DND-41 (cell line): ENCODE results near the gene FOXP1.

Experiments used
- ATAC-seq: fragments of 200-7000 bp; cut with Tn5 transposase; 3 replicates; pipeline ENCODE4 v1.9.1; 2021; ENCODE audit warnings: low read depth; ENCODE audit not compliant: insufficient read depth
- DNase-seq: peaks from one replicate; pipeline ENCODE4 v3.0.0-alpha.2; 2020
- H2AFZ ChIP-seq: 2 replicates; pipeline ENCODE4 v1.6.0; 2012; ENCODE audit warnings: low read depth, low read length
- H3K27ac ChIP-seq: 2 replicates; pipeline ENCODE4 v1.5.1; 2012; ENCODE audit warnings: low read length, inconsistent platforms
- H3K27me3 ChIP-seq: fragments of 200-600 bp; sonication (generic); 2 replicates; pipeline ENCODE4 v1.6.0; 2012; ENCODE audit warnings: low read length, mild to moderate bottlenecking, inconsistent platforms; ENCODE audit not compliant: insufficient read depth, poor library complexity
- H3K36me3 ChIP-seq: 2 replicates; pipeline ENCODE4 v1.5.1; 2012; ENCODE audit warnings: low read length, inconsistent platforms; ENCODE audit not compliant: insufficient read depth
- H3K4me1 ChIP-seq: 2 replicates; pipeline ENCODE4 v1.5.1; 2012; ENCODE audit warnings: mild to moderate bottlenecking, low read length; ENCODE audit not compliant: insufficient read depth
- H3K4me2 ChIP-seq: 2 replicates; pipeline ENCODE4 v1.6.0; 2012; ENCODE audit warnings: mild to moderate bottlenecking, moderate library complexity, low read length, inconsistent platforms; ENCODE audit not compliant: insufficient read depth
- H3K4me3 ChIP-seq, 2 experiments: fragments of 200-600 bp in 1 of 2; shearing (Covaris generic) in 1 of 2; 2 replicates each; pipeline ENCODE4 v1.5.1; 2012 to 2016; ENCODE audit warnings: inconsistent platforms in 2 of 2, low read length in 2 of 2, mild to moderate bottlenecking in 2 of 2, low read depth in 1 of 2, moderate library complexity in 1 of 2
- H3K79me2 ChIP-seq: 2 replicates; pipeline ENCODE4 v1.6.0; 2012; ENCODE audit warnings: low read length, inconsistent platforms; ENCODE audit not compliant: insufficient read depth
- H3K9ac ChIP-seq: 2 replicates; pipeline ENCODE4 v1.6.0; 2012; ENCODE audit warnings: low read depth, mild to moderate bottlenecking, inconsistent platforms, low read length, moderate library complexity
- H3K9me3 ChIP-seq: 2 replicates; pipeline ENCODE4 v1.5.1; 2012; ENCODE audit warnings: low read length, moderate library complexity, mild to moderate bottlenecking, inconsistent platforms; ENCODE audit not compliant: insufficient read depth, severe bottlenecking
- H4K20me1 ChIP-seq: 2 replicates; pipeline ENCODE4 v1.6.0; 2012; ENCODE audit warnings: low read length; ENCODE audit not compliant: insufficient read depth
- EZH2 ChIP-seq: IDR thresholded peaks from 3 replicates; pipeline ENCODE4 v1.6.1; 2012; ENCODE audit warnings: borderline replicate concordance, low read depth, mild to moderate bottlenecking, moderate library complexity, low read length, inconsistent platforms; ENCODE audit not compliant: severe bottlenecking
- TF ChIP-seq, protein P1 (sequence below): IDR thresholded peaks from 2 replicates; pipeline ENCODE4 v1.5.1; 2012; ENCODE audit warnings: borderline replicate concordance, low read length, moderate library complexity, mild to moderate bottlenecking; ENCODE audit not compliant: poor library complexity, severe bottlenecking; ENCODE audit errors: extremely low read depth

Gene FOXP1

GRCh38 chr3:71203727-71204488 is 379.6 kb downstream of the FOXP1 start:
- H3K79me2 ChIP-seq = no peaks in the 10 kb centered on the region
- H3K27me3 ChIP-seq = no peaks in the 10 kb centered on the region
- H3K4me2 ChIP-seq = no peak overlapping the region
- no peak overlapping the region for H3K4me3 ChIP-seq
- H3K36me3 ChIP-seq = no peaks in the 10 kb centered on the region
- H2AFZ ChIP-seq = no peak overlapping the region
- H3K4me1 ChIP-seq = no peaks in the 10 kb centered on the region
- no peak for TF ChIP-seq EZH2
- TF ChIP-seq, protein P1, sequence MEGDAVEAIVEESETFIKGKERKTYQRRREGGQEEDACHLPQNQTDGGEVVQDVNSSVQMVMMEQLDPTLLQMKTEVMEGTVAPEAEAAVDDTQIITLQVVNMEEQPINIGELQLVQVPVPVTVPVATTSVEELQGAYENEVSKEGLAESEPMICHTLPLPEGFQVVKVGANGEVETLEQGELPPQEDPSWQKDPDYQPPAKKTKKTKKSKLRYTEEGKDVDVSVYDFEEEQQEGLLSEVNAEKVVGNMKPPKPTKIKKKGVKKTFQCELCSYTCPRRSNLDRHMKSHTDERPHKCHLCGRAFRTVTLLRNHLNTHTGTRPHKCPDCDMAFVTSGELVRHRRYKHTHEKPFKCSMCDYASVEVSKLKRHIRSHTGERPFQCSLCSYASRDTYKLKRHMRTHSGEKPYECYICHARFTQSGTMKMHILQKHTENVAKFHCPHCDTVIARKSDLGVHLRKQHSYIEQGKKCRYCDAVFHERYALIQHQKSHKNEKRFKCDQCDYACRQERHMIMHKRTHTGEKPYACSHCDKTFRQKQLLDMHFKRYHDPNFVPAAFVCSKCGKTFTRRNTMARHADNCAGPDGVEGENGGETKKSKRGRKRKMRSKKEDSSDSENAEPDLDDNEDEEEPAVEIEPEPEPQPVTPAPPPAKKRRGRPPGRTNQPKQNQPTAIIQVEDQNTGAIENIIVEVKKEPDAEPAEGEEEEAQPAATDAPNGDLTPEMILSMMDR = no peak
- no peaks in the 10 kb centered on the region for H3K9me3 ChIP-seq
- DNase-seq = no peak
- no peak for ATAC-seq
- peaks cover 5% of the 10 kb centered on the region; the same call in 1 of the 2 replicates for H4K20me1 ChIP-seq
- no peak overlapping the region for H3K27ac ChIP-seq
- no peak overlapping the region for H3K9ac ChIP-seq

DNA sequence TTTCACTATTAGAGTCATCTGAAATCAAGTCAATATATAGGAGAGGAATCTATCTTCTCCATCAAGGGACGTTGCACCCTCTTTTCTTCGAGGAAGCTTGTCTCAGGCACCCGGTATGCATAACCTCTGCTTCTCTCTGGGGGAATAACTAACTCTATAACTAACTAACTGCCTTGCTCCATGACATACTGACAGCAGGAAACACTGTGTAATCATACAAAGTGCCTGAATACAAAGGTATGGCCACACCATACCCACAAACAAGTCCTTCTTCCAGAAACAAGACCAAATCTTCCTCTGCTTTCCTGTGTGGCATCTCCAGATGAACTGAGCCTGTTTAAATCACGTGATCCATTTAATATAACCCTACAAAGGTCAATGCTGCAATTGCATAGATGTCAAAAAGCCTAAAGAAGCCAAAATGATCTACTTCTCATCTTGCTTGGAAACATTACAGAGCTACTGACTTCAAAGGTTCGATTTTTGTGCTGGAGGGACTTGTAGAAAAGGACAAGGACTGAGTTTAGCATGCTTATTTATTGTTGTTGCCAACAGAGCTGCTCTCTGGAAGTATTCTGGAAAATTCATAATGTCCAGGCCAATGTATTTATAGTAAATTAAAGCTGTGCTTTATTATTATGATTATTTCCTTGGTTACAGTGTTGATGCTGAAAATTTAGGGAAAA is 380.5 kb downstream of the FOXP1 start:
- Histone ChIP-seq H3K36me3 (0 out of 2 replicates have a peak, but pooled peaks cover under 1% of the 10 kb centered on the region), H3K4me1 (no peaks in the 10 kb centered on the region), H3K27ac (no peak overlapping the region), H3K9me3 (no peaks in the 10 kb centered on the region), H3K79me2 (no peaks in the 10 kb centered on the region), H3K27me3 (no peaks in the 10 kb centered on the region), H3K4me3 (no peak overlapping the region), H2AFZ (no peak overlapping the region), H3K4me2 (no peak overlapping the region), H4K20me1 (peaks cover 5% of the 10 kb centered on the region; the same call in 1 of the 2 replicates), H3K9ac (no peak overlapping the region)
- DNase-seq (no peak), ATAC-seq (no peak)
- TF ChIP-seq, protein P1 = no peak
- no peak for TF ChIP-seq EZH2

- TF ChIP-seq EZH2 = no peak
- TF ChIP-seq, protein P1 = no peak
- Histone ChIP-seq H3K4me1 (no peaks in the 10 kb centered on the region), H4K20me1 (peaks cover 5% of the 10 kb centered on the region; the same call in 1 of the 2 replicates), H3K79me2 (no peaks in the 10 kb centered on the region), H3K4me3 (no peak overlapping the region), H3K27ac (no peak overlapping the region), H3K36me3 (0 out of 2 replicates have a peak, but pooled peaks cover 3% of the 10 kb centered on the region), H3K9ac (no peak overlapping the region), H3K4me2 (no peak overlapping the region), H3K9me3 (no peaks in the 10 kb centered on the region), H2AFZ (no peak overlapping the region), H3K27me3 (no peaks in the 10 kb centered on the region)
- ATAC-seq (no peak), DNase-seq (no peak)
These were observed 381.6 kb downstream of the FOXP1 start for GRCh38 chr3:71201939-71202338.
